ENCODE results near the gene DACT3. TPM values are rescaled to one million over a fixed set of nuclear protein-coding genes. Genes with fewer than 3 reads are reported as not detected.

Gene DACT3
- polyA plus RNA-seq, 3 donors = 23.4 to 26.3 (median 25.5) TPM

- peak; percentile 98 to 99 (median 99) for DNase-seq (ENCODE audit: low read depth in 3 of 3, low spot score in 2 of 3)
Measured at GRCh38 chr19:46600384-46601317, 60.3 kb downstream of the DACT3 start.

- no peak for DNase-seq (ENCODE audit: low read depth in 3 of 3, low spot score in 2 of 3)
Measured at GRCh38 chr19:46599716-46600373, 61.1 kb downstream of the DACT3 start.

GRCh38 chr19:46598372-46598917 lies 62.5 kb downstream of the DACT3 start:
- no peak for DNase-seq (ENCODE audit: low read depth in 3 of 3, low spot score in 2 of 3)

Other genes with a start within 250 kb of the DACT3 start
- 10 to 100 TPM; 48.5 to 53.8 (median 52.8) TPM for gene CCDC8, start 247.6 kb downstream of the DACT3 start, polyA plus RNA-seq (ENCODE audit: insufficient read length in 3 of 3)
- under 1 TPM; 0.56 to 0.64 (median 0.60) TPM for gene PNMA8C, start 232.2 kb downstream of the DACT3 start, polyA plus RNA-seq (ENCODE audit: insufficient read length in 3 of 3)
- gene PNMA8A, start 189.6 kb downstream of the DACT3 start, polyA plus RNA-seq (ENCODE audit: insufficient read length in 3 of 3) = 10 to 100 TPM; 52.7 to 72.2 (median 57.2) TPM
- gene PNMA8B, start 165.3 kb downstream of the DACT3 start, polyA plus RNA-seq (ENCODE audit: insufficient read length in 3 of 3) = 1 to 10 TPM; 3.8 to 4.2 (median 3.9) TPM
- gene CALM3, start 59.9 kb downstream of the DACT3 start, polyA plus RNA-seq (ENCODE audit: insufficient read length in 3 of 3) = 100 to 1,000 TPM; 500 to 524 (median 504) TPM
- 1 to 10 TPM; 1.6 to 1.8 (median 1.7) TPM for gene PTGIR, start 36.1 kb downstream of the DACT3 start, polyA plus RNA-seq (ENCODE audit: insufficient read length in 3 of 3)
- 1 to 10 TPM in 2 of 3 donors, not detected in 1; 1.6 to 1.7 TPM for gene GNG8, start 25.0 kb downstream of the DACT3 start, polyA plus RNA-seq (ENCODE audit: insufficient read length in 3 of 3)
- 10 to 100 TPM; 30.4 to 34.1 (median 33.7) TPM for gene PRKD2, start 55.9 kb upstream of the DACT3 start, polyA plus RNA-seq (ENCODE audit: insufficient read length in 3 of 3)
- gene FKRP, start 84.9 kb upstream of the DACT3 start, polyA plus RNA-seq (ENCODE audit: insufficient read length in 3 of 3) = 10 to 100 TPM; 16.2 to 18.4 (median 17.6) TPM
- gene STRN4, start 85.3 kb upstream of the DACT3 start, polyA plus RNA-seq (ENCODE audit: insufficient read length in 3 of 3) = 10 to 100 TPM; 67.8 to 70.5 (median 68.6) TPM
- gene SLC1A5, start 127.4 kb upstream of the DACT3 start, polyA plus RNA-seq (ENCODE audit: insufficient read length in 3 of 3) = 10 to 100 TPM; 32.8 to 42.7 (median 38.8) TPM
- 100 to 1,000 TPM in 1 of 3 donors, 10 to 100 TPM in 2; 89.1 to 101 (median 94.3) TPM for gene AP2S1, start 189.7 kb upstream of the DACT3 start, polyA plus RNA-seq (ENCODE audit: insufficient read length in 3 of 3)
- gene ARHGAP35, start 199.8 kb upstream of the DACT3 start, polyA plus RNA-seq (ENCODE audit: insufficient read length in 3 of 3) = 10 to 100 TPM; 46.7 to 49.0 (median 48.4) TPM

All from right renal cortex interstitium (tissue), 3 donors.